Activated CD4-positive, alpha-beta T cell treated with anti-CD3 and anti-CD28 coated beads, Interleukin-2, Interleukin-6, amounts not matched to agents 100 ng/mL and 50 ng/mL, durations not matched to agents 16 hours and 8 hours (primary cell): Measurements from ENCODE around the gene ZMYND15.
A peak's percentile ranks its signal among the peaks of the same experiment; 100 is the strongest.
"Not testable (repeated sequence)": the region's sequence is repeated elsewhere in the genome, so short reads cannot be mapped to it uniquely, and the experiment has no call there.

Experiments used
- DNase-seq: peaks from one replicate; pipeline ENCODE4 v3.0.0-alpha.2; 2020

The ZMYND15 gene, protein sequence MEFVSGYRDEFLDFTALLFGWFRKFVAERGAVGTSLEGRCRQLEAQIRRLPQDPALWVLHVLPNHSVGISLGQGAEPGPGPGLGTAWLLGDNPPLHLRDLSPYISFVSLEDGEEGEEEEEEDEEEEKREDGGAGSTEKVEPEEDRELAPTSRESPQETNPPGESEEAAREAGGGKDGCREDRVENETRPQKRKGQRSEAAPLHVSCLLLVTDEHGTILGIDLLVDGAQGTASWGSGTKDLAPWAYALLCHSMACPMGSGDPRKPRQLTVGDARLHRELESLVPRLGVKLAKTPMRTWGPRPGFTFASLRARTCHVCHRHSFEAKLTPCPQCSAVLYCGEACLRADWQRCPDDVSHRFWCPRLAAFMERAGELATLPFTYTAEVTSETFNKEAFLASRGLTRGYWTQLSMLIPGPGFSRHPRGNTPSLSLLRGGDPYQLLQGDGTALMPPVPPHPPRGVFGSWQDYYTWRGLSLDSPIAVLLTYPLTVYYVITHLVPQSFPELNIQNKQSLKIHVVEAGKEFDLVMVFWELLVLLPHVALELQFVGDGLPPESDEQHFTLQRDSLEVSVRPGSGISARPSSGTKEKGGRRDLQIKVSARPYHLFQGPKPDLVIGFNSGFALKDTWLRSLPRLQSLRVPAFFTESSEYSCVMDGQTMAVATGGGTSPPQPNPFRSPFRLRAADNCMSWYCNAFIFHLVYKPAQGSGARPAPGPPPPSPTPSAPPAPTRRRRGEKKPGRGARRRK

DNA sequence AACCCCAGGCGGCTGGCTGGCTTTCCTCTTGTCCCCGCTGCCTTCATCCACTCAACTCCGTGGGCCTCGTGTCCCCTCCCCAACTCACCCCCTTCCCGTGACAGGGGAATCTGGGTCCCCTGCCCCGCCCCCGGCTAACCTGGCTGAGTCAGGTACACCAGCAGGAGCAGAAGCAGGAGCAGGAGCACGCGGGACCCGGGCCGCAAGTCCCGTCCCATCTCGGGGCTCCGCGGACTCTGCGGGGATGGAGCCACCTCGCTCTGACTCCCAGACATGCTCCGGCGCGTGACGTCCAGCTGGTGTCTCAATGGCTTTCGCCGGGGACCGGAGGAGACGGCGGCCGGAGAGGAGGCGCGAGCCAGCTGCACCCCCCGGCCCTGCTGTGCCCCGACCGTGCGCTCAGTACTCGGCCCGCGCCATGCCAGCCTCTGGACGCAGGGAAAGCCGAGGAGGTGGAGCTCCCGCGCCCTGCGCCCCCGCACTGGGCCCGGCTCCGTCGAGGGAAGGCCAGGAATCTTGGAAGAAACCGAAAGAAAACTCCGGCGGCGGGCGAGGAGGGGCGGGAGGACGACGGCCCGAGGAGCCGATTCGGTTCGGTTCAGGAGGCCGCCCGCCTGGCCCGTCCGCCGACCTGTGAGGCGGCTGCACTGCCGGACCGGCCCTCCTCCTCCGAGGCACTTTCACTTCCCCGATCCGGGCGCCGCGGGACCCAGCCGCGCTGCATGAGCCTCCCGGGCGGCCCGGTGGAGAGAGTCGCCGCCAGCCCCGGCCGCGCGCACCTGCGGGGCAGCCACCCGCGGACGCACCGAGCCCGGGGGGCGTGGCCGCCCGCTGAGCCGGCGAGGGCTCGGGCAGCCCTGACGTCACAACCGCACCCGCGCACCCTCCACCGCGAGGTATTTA, at the start of gene ZMYND15, which contains the start of gene CXCL16:
TSS of gene ZMYND15 (plus strand) at position 712 of the 903 bp plus-strand sequence. CDS start 716 bp downstream, outside the sequence.
TSS of gene CXCL16 (minus strand) at position 807 of the 903 bp plus-strand sequence. CDS start at position 218, 589 bp downstream.
- DNase-seq: peak; percentile 46

DNA sequence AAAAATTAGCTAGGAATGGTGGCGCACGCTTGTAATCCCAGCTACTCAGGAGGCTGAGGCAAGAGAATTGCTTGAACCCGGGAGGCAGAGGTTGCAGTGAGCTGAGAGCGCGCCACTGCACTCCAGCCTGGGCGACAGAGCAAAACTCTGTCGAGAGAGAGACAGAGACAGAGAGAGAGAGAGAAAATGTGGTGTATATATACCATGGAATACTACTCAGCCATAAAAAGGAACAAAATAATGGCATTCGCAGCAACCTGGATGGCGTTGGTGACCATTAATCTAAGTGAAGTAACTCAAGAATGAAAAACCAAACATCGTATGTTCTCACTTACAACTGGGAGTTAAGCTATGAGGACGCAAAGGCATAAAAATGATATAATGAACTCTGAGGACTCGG, 49.8 kb upstream of the ZMYND15 start:
- not testable (repeated sequence) for DNase-seq

DNA sequence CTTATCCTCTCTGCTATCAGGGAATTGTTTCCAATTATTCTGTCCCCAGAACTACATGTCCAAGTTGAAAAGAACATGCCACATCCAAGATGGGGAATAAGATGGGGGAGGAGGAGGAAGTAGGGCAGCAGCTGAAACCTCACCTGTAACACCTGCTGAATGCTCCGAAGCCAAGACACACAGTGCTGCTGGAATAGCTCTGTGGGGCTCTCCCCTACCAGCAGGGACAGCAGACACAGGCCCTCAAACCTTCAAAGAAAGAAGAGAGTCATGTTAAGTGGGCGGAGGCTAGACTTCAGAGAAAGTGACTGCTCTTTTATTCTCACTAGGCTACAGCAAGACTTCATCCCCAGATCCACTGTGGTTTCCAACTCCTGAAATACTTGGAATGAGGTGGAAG, 48.9 kb upstream of the ZMYND15 start:
- DNase-seq: no peak

GRCh38 chr17:4691686-4692085, 47.9 kb upstream of the ZMYND15 start:
- DNase-seq: no peak

GRCh38 chr17:4693416-4693815, 46.2 kb upstream of the ZMYND15 start:
- DNase-seq: no peak

GRCh38 chr17:4696437-4696805, 43.2 kb upstream of the ZMYND15 start:
- DNase-seq: peak; percentile 83

DNA sequence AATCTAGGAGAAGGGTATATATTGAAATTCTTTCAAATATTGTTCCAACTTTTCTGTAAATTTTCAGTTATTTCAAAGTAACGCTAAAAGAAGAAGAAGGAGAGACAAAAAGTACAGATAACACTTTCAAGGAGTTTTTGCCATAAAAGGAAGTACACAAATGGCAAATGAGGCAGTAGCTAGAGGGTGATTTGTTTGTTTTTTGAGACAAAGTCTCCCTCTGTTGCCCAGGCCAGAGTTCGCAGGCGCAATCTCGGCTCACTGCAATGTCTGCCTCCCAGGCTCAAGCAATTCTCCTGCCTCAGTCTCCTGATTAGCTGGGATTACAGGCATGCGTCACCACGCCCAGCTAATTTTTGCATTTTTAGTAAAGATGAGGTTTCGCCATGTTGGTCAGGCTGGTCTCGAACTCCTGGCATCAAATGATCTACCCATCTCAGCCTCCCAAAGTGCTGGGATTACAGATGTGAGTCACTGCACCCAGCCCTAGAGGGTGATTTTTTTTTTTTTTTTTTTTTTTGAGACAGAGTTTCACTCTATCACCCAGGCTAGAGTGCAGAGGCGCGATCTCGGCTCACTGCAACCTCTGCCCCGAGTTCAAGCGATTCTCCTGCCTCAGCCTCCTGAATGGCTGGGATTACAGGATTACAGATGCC, 40.1 kb upstream of the ZMYND15 start:
- DNase-seq: not testable (repeated sequence)

DNA sequence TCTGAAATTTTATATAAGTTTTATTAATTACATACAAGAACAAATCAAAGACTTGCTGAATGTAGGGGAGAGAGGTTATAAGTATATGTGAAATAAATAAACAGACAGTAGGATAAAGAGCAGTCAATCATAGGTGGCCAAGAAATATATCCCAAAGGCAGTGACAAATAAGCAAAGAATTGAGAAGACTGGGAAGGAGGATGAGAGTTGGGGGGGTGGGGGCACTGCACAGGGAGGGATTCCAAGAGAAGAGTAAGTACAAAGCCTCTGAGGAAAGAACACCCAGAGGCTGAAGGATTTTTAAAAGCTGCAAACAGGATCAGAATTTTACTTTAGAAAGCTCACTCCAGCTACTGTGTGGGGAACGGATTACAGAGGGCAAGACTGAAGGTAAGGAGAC, 38.5 kb upstream of the ZMYND15 start:
- DNase-seq: no peak

- no peak for DNase-seq
Observed at GRCh38 chr17:4703330-4703691, 36.3 kb upstream of the ZMYND15 start.

DNA sequence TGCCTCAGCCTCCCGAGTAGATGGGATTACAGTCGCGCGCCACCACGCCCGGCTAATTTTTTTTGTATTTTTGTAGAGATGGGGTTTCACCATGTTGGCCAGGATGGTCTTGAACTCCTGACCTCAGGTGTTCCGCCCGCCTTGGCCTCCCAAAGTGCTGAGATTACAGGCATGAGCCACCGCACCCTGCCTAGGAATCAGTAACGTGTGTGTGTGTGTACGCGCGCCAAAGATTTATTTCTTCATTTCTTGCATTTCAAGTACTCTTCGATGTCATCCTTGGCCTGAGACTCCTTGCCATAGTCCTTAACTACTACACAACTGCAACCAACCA, 35.1 kb upstream of the ZMYND15 start:
- not testable (repeated sequence) for DNase-seq

DNA sequence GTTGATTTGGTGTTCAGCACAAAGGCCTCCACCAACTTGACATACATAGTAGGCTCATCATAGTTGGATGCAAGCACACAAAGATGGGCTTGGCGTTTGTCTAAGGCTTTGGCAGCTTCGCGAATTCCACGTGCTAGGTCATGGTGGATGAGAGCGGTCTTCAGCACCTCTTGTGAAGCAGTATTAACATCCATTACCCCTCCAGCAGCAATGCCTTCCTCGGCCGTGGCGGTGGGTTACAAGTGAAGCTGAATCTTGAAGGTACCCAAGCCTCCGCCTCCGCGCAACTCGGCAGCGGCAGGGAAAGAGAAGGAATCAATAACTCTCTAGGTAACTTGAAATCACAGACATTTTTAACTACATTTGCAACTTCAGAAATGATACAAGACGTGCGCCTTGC, 34.6 kb upstream of the ZMYND15 start:
- DNase-seq: no peak

DNA sequence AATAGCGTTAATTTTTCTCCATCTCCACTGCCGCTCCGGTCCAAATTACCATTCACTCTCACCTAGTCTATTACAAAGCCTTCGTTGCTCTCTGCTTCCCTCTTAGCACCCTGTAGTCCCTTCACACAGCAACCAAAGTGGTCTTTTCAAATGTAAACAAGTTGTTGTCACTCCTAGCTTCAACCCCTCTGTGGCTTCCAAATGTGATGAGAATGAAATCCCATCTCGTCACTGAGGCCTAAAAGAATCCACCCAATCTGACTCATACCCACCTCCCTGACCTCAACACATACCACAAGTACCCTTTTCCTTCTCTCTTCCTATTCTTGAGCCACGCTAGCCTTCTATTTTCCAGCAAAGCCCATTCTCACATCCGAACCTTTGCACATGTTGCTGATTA, 33.5 kb upstream of the ZMYND15 start:
- DNase-seq: no peak

GRCh38 chr17:4708436-4708835, 31.2 kb upstream of the ZMYND15 start:
- peak; percentile 82 for DNase-seq

GRCh38 chr17:4709794-4710692, 29.6 kb upstream of the ZMYND15 start, which contains the start of gene ARRB2:
TSS of gene ARRB2 (plus strand) at chr17:4710632. CDS start at chr17:4710722, 90 bp downstream.
- DNase-seq: peak; percentile 99

- DNase-seq: peak; percentile 79
Observed at GRCh38 chr17:4710693-4711634, 28.7 kb upstream of the ZMYND15 start.

GRCh38 chr17:4711661-4712181, 27.9 kb upstream of the ZMYND15 start:
- no peak for DNase-seq

- DNase-seq: no peak
Observed at GRCh38 chr17:4712526-4712925, 27.1 kb upstream of the ZMYND15 start.

DNA sequence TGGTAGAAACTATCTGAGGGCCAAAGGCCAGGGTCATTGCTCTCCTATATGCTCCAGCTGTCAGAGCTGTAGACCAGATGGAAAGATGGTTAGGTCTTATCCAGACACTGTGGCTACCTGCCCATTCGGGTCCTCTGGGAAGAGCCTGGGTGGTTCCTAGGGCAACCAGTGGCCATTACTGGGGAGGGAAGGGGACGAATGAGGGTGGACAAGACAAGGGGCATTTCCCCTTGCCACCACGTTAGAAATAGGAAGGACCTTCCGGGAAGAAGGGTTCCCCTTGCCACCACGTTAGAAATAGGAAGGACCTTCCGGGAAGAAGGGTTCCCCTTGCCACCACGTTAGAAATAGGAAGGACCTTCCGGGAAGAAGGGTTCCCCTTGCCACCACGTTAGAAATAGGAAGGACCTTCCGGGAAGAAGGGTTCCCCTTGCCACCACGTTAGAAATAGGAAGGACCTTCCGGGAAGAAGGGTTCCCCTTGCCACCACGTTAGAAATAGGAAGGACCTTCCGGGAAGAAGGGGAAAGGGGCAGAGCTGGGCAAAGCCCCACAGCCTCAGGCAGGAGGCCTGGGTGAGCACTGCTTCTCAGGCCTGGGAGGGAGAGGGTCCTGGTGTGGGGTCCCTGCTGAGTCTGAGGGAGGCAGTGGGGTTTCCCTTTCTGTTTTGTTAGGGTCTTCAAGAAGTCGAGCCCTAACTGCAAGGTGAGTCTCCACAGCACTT, 25.1 kb upstream of the ZMYND15 start:
- not testable (repeated sequence) for DNase-seq

- DNase-seq: peak; percentile 78
Observed at GRCh38 chr17:4715063-4715744, 24.4 kb upstream of the ZMYND15 start.
